GM12873 (cell line): ENCODE results near the gene SIPA1.
A peak's percentile ranks its signal among the peaks of the same experiment; 100 is the strongest.

ENCODE experiments used
- TF ChIP-seq, protein P1 (sequence below): IDR thresholded peaks from 2 replicates; pipeline ENCODE4 v1.5.1; 2012; ENCODE audit warnings: low read depth, mild to moderate bottlenecking, moderate library complexity, low read length, control low read depth; ENCODE audit not compliant: insufficient read depth; ENCODE audit errors: missing control alignments

Gene SIPA1, protein sequence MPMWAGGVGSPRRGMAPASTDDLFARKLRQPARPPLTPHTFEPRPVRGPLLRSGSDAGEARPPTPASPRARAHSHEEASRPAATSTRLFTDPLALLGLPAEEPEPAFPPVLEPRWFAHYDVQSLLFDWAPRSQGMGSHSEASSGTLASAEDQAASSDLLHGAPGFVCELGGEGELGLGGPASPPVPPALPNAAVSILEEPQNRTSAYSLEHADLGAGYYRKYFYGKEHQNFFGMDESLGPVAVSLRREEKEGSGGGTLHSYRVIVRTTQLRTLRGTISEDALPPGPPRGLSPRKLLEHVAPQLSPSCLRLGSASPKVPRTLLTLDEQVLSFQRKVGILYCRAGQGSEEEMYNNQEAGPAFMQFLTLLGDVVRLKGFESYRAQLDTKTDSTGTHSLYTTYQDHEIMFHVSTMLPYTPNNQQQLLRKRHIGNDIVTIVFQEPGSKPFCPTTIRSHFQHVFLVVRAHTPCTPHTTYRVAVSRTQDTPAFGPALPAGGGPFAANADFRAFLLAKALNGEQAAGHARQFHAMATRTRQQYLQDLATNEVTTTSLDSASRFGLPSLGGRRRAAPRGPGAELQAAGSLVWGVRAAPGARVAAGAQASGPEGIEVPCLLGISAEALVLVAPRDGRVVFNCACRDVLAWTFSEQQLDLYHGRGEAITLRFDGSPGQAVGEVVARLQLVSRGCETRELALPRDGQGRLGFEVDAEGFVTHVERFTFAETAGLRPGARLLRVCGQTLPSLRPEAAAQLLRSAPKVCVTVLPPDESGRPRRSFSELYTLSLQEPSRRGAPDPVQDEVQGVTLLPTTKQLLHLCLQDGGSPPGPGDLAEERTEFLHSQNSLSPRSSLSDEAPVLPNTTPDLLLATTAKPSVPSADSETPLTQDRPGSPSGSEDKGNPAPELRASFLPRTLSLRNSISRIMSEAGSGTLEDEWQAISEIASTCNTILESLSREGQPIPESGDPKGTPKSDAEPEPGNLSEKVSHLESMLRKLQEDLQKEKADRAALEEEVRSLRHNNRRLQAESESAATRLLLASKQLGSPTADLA

DNA sequence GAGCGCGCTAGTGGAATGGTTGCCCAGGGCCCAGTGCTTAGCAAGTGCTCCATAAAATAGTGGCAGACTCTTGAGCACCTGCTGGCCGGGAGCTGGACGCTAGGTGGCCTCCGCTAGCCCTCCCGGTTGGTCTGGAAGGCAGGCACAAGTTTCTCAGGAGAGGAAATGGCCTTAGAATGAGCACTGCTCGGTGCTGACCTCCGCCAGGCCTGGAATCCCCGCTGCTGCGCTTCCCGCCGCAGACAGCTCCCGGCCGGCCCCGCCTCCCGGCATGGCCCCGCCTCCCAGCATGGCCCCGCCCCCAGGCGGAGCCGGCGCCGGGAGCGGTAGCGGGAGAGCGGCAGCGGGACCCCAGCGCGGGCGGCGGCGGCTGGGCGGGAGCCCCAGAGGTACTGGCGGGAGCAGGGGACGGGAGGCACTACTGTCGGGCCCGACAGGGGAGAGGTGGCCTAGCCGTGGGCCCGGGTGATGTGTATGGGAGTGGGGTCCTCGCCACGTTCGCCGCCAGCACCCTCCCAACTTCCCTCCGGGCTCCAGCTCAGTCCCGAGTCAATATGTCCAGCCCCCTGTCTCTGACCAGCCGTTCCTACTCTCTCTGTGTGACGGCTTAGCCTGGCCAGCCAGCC lies at the start of gene SIPA1:
Gene SIPA1 (plus strand): TSS at position 308 of the 626 bp plus-strand sequence. CDS start 2,821 bp downstream, outside the sequence.
- TF ChIP-seq, protein P1, sequence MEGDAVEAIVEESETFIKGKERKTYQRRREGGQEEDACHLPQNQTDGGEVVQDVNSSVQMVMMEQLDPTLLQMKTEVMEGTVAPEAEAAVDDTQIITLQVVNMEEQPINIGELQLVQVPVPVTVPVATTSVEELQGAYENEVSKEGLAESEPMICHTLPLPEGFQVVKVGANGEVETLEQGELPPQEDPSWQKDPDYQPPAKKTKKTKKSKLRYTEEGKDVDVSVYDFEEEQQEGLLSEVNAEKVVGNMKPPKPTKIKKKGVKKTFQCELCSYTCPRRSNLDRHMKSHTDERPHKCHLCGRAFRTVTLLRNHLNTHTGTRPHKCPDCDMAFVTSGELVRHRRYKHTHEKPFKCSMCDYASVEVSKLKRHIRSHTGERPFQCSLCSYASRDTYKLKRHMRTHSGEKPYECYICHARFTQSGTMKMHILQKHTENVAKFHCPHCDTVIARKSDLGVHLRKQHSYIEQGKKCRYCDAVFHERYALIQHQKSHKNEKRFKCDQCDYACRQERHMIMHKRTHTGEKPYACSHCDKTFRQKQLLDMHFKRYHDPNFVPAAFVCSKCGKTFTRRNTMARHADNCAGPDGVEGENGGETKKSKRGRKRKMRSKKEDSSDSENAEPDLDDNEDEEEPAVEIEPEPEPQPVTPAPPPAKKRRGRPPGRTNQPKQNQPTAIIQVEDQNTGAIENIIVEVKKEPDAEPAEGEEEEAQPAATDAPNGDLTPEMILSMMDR, result peak; percentile 30

DNA sequence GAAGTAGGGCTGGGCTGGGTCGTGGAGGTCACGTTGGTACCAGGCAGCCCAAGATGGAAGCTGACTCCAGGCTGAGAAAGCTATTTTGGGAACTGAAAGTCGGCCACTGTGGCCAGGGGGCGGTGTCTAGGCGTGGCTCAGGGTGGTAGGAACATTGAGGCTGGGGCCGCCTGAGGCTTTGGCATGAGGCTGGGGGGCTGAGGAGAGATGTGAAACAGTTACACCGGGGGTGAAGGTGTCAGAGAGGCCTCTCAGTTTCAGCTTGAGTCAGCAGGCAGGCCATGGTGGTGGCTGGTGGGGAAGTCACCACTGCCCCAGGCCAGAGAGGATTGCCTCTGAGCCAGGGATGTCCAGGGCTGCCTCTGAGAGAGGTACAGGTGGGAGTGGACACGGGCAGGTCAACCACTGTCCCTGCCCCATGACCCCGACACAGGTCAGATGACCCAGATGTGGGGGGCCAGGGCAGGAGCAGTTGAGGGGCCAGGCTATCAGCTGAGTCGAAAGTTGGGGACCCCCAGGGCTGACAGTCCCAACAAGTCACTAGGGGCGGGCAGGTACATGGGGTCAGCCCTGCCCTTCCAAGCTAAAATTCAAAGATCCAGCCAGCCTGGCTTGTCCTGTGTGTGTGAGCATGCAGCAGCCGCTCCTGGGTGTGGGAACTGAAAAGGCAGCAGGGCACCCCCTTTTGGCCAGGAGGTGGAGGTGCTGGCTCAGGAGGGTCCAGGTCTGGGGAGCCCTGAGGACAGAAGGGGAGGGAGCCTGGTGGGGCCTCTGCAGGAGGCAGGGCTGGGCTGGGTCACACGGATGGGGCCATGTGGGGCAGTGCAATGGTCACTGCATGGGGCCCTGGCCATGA lies 49.5 kb upstream of the SIPA1 start:
- TF ChIP-seq, protein P1, result peak; percentile 88

DNA sequence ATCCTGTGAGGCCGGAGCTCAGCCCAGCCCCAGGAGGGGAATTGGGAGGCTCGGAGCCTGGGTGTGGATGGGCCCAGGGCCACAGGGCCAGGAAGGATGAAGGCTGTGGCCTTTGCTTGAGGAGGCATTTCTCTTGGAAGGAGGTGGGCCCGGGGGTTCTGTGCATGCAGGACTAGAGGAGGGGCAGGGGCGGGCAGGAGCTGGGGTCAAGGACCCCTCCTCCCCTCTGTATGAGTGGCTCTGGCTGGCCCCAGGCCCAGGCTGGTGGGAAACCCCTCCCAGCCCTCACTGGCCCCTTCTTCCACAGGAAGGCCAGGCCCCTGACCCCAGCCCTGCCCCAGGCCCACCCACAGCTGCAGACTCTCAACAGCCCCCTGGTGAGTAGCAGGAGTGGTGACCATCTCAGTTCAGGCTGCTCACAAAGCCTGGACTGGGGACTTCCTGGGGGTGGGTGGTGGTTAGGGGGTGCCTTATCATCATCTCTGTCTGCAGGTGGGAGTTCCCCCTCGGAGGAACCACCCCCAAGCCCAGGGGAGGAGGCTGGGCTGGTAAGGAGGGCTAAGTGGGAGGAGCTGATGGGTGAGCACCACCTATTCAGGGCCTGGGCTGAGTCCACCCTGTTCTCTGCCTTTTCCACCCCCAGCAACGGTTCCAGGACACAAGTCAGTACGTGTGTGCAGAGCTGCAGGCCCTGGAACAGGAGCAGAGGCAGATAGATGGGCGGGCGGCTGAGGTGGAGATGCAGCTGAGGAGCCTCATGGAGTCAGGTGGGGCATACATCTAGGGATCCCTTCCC lies 48.3 kb upstream of the SIPA1 start:
- TF ChIP-seq, protein P1, result no peak

DNA sequence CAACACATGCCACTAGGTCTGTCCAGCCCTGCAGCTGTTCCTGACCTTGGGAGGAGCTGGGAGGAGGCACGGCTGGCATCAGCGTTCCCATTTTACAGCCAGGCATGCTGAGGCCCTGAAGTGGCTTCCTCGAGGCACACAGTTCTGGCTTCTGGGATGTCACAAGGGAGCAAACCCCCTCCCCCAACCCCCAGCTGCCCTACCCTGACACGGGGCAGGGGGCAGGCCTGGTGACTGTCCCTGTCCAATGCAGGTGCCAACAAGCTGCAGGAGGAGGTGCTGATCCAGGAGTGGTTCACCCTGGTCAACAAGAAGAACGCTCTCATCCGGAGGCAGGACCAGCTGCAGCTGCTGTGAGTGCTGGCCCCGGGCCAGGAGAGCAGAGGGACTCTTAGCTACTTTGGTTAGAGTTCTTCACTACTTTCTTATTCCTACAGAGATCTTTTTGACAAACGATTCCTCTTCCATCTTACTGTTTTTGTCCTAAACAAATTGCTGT lies 47.6 kb upstream of the SIPA1 start:
- TF ChIP-seq, protein P1, result no peak

DNA sequence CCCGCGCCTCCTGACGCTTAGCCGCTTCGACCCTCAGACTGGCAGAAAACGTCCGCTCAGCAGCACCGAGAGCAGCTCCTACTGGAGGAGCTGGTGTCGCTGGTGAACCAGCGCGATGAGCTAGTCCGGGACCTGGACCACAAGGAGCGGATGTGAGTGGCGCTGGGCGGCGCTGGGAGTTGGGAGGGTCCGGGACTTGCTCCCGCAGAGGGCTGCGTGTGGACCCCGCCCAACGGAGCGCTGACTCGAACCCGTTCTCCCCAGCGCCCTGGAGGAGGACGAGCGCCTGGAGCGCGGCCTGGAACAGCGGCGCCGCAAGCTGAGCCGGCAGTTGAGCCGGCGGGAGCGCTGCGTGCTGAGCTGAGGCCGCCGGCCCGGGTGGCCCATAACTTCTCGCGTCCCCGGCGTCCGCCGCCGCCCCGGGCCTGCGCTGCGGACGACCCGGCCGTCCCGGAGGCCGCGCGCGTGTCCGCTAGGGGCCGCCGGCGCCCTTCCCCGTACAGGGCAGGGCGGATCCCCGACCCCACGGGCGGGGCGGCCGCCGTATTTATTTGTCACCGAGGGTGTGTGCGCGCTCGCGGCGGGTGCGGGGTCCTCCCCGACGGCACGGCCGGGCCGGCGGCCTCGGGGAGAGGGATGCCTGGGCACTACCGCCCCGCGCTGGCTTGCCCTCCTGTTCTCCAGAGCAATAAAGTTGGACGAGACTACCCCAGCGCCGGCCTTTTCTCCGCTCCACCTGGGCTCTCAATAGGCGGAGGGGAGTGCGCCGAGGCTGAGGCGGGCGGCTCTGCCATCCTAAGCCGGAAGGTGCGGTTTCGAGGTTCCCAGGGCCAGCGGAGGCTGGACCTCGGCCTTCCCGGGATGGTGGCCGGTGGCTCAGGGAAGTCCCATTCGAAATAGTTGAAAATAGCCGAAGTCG lies 45.7 kb upstream of the SIPA1 start:
- TF ChIP-seq, protein P1, result no peak
